ENCODE data around the gene LTBP3.

LTBP3 gene

GRCh38 chr11:65542738-65543390, 15.3 kb downstream of the LTBP3 start:
- no peak for TF ChIP-seq YY1 (IDR thresholded peaks at IDR 0.05; ENCODE audit: insufficient read depth, insufficient read length)
- no peak for TF ChIP-seq ZNF274 (IDR thresholded peaks at IDR 0.05; ENCODE audit: low read depth, low read length)
- TF ChIP-seq SUZ12 (IDR thresholded peaks at IDR 0.05; ENCODE audit: extremely low read depth, insufficient read depth, insufficient read length), result no peak
- Histone ChIP-seq H3K9ac (ENCODE audit: insufficient read length, low read depth) (no peak overlapping the region), H3K36me3 (ENCODE audit: insufficient read depth, insufficient read length, low read length) (peaks cover 16% of the 10 kb centered on the region), H3K27me3 (ENCODE audit: insufficient read depth, insufficient read length) (peaks cover 21% of the 10 kb centered on the region), H3K4me3 (ENCODE audit: insufficient read length, low read depth) (no peak overlapping the region), H3K9me3 (ENCODE audit: insufficient read depth, low read length) (no peaks in the 10 kb centered on the region), H3K4me1 (ENCODE audit: insufficient read depth, insufficient read length) (peaks cover 7% of the 10 kb centered on the region)
- DNase-seq (ENCODE audit: low read depth, low spot score), result no peak

GRCh38 chr11:65541093-65541982, 16.8 kb downstream of the LTBP3 start:
- H3K9ac ChIP-seq (ENCODE audit: insufficient read length, low read depth), result peak overlapping the region; percentile 81
- TF ChIP-seq ZNF274 (IDR thresholded peaks at IDR 0.05; ENCODE audit: low read depth, low read length), result no peak
- no peak for TF ChIP-seq YY1 (IDR thresholded peaks at IDR 0.05; ENCODE audit: insufficient read depth, insufficient read length)
- no peak for TF ChIP-seq SUZ12 (IDR thresholded peaks at IDR 0.05; ENCODE audit: extremely low read depth, insufficient read depth, insufficient read length)
- H3K27me3 ChIP-seq (ENCODE audit: insufficient read depth, insufficient read length), result peaks cover 20% of the 10 kb centered on the region
- peak overlapping the region; percentile 36 for H3K4me3 ChIP-seq (ENCODE audit: insufficient read length, low read depth)
- DNase-seq (ENCODE audit: low read depth, low spot score), result no peak
- peaks cover 10% of the 10 kb centered on the region for H3K4me1 ChIP-seq (ENCODE audit: insufficient read depth, insufficient read length)
- H3K36me3 ChIP-seq (ENCODE audit: insufficient read depth, insufficient read length, low read length), result peaks cover 32% of the 10 kb centered on the region
- H3K9me3 ChIP-seq (ENCODE audit: insufficient read depth, low read length), result no peaks in the 10 kb centered on the region

- Histone ChIP-seq H3K36me3 (ENCODE audit: insufficient read depth, insufficient read length, low read length) (peaks cover 39% of the 10 kb centered on the region), H3K4me3 (ENCODE audit: insufficient read length, low read depth) (peak overlapping the region; percentile 36), H3K4me1 (ENCODE audit: insufficient read depth, insufficient read length) (peaks cover 7% of the 10 kb centered on the region), H3K9me3 (ENCODE audit: insufficient read depth, low read length) (no peaks in the 10 kb centered on the region), H3K27me3 (ENCODE audit: insufficient read depth, insufficient read length) (peaks cover 11% of the 10 kb centered on the region), H3K9ac (ENCODE audit: insufficient read length, low read depth) (peak overlapping the region; percentile 81)
- TF ChIP-seq ZNF274 (IDR thresholded peaks at IDR 0.05; ENCODE audit: low read depth, low read length) (no peak), YY1 (IDR thresholded peaks at IDR 0.05; ENCODE audit: insufficient read depth, insufficient read length) (no peak), SUZ12 (IDR thresholded peaks at IDR 0.05; ENCODE audit: extremely low read depth, insufficient read depth, insufficient read length) (no peak)
- DNase-seq (ENCODE audit: low read depth, low spot score), result peak; percentile 89
These were observed 17.7 kb downstream of the LTBP3 start for GRCh38 chr11:65540290-65541092.

GRCh38 chr11:65539744-65540289, 18.3 kb downstream of the LTBP3 start:
- H3K27me3 ChIP-seq (ENCODE audit: insufficient read depth, insufficient read length), result peaks cover 5% of the 10 kb centered on the region
- TF ChIP-seq SUZ12 (IDR thresholded peaks at IDR 0.05; ENCODE audit: extremely low read depth, insufficient read depth, insufficient read length), result no peak
- no peak for TF ChIP-seq YY1 (IDR thresholded peaks at IDR 0.05; ENCODE audit: insufficient read depth, insufficient read length)
- TF ChIP-seq ZNF274 (IDR thresholded peaks at IDR 0.05; ENCODE audit: low read depth, low read length), result no peak
- H3K9ac ChIP-seq (ENCODE audit: insufficient read length, low read depth), result no peak overlapping the region
- peaks cover 7% of the 10 kb centered on the region for H3K4me1 ChIP-seq (ENCODE audit: insufficient read depth, insufficient read length)
- H3K36me3 ChIP-seq (ENCODE audit: insufficient read depth, insufficient read length, low read length), result peaks cover 45% of the 10 kb centered on the region
- peak overlapping the region; percentile 36 for H3K4me3 ChIP-seq (ENCODE audit: insufficient read length, low read depth)
- DNase-seq (ENCODE audit: low read depth, low spot score), result no peak
- H3K9me3 ChIP-seq (ENCODE audit: insufficient read depth, low read length), result no peaks in the 10 kb centered on the region

- Histone ChIP-seq H3K4me3 (ENCODE audit: insufficient read length, low read depth) (no peak overlapping the region), H3K36me3 (ENCODE audit: insufficient read depth, insufficient read length, low read length) (peaks cover 52% of the 10 kb centered on the region), H3K9ac (ENCODE audit: insufficient read length, low read depth) (no peak overlapping the region), H3K4me1 (ENCODE audit: insufficient read depth, insufficient read length) (peaks cover 7% of the 10 kb centered on the region), H3K9me3 (ENCODE audit: insufficient read depth, low read length) (no peaks in the 10 kb centered on the region), H3K27me3 (ENCODE audit: insufficient read depth, insufficient read length) (no peaks in the 10 kb centered on the region)
- no peak for DNase-seq (ENCODE audit: low read depth, low spot score)
- TF ChIP-seq SUZ12 (IDR thresholded peaks at IDR 0.05; ENCODE audit: extremely low read depth, insufficient read depth, insufficient read length) (no peak), YY1 (IDR thresholded peaks at IDR 0.05; ENCODE audit: insufficient read depth, insufficient read length) (no peak), ZNF274 (IDR thresholded peaks at IDR 0.05; ENCODE audit: low read depth, low read length) (no peak)
These were observed 19.0 kb downstream of the LTBP3 start for GRCh38 chr11:65538915-65539743.

GRCh38 chr11:65538232-65538914, 19.8 kb downstream of the LTBP3 start:
- Histone ChIP-seq H3K4me3 (ENCODE audit: insufficient read length, low read depth) (no peak overlapping the region), H3K36me3 (ENCODE audit: insufficient read depth, insufficient read length, low read length) (peaks cover 57% of the 10 kb centered on the region), H3K4me1 (ENCODE audit: insufficient read depth, insufficient read length) (peaks cover 7% of the 10 kb centered on the region), H3K27me3 (ENCODE audit: insufficient read depth, insufficient read length) (no peaks in the 10 kb centered on the region), H3K9me3 (ENCODE audit: insufficient read depth, low read length) (no peaks in the 10 kb centered on the region), H3K9ac (ENCODE audit: insufficient read length, low read depth) (no peak overlapping the region)
- TF ChIP-seq ZNF274 (IDR thresholded peaks at IDR 0.05; ENCODE audit: low read depth, low read length), result no peak
- no peak for TF ChIP-seq SUZ12 (IDR thresholded peaks at IDR 0.05; ENCODE audit: extremely low read depth, insufficient read depth, insufficient read length)
- no peak for TF ChIP-seq YY1 (IDR thresholded peaks at IDR 0.05; ENCODE audit: insufficient read depth, insufficient read length)
- no peak for DNase-seq (ENCODE audit: low read depth, low spot score)

Measured in NT2/D1 (cell line).